MG63 (cell line): Measurements from ENCODE around the gene PATJ. TPM values are rescaled to one million over a fixed set of nuclear protein-coding genes. Genes with fewer than 3 reads are reported as not detected.
"Not testable (repeated sequence)": the region's sequence is repeated elsewhere in the genome, so short reads cannot be mapped to it uniquely, and the experiment has no call there.

Experiments
- DNase-seq: peaks from one replicate; pipeline ENCODE4 v3.0.0-alpha.2; 2020
- H3K27me3 ChIP-seq: fragments of 250-450 bp; sonication (Bioruptor Pico); 2 replicates; pipeline ENCODE4 v1.5.1; 2020; ENCODE audit warnings: mild to moderate bottlenecking, moderate library complexity
- H3K36me3 ChIP-seq: fragments of 250-450 bp; sonication (Bioruptor Pico); 2 replicates; pipeline ENCODE4 v1.5.1; 2020; ENCODE audit warnings: mild to moderate bottlenecking, moderate library complexity
- H3K4me3 ChIP-seq: fragments of 250-450 bp; sonication (Bioruptor Pico); 2 replicates; pipeline ENCODE4 v1.5.1; 2020; ENCODE audit warnings: mild to moderate bottlenecking, moderate library complexity
- H3K9me3 ChIP-seq: fragments of 250-450 bp; sonication (Bioruptor Pico); 2 replicates; pipeline ENCODE4 v1.5.1; 2020; ENCODE audit warnings: mild to moderate bottlenecking, moderate library complexity
- total RNA-seq: library from RNA; depleted of rRNA; stranded (reverse); fragments of >200 nt; shearing (Covaris generic); gene quantifications from 2 replicates; pipeline ENCODE4 v1.2.3, GENCODE V29; 2014; ENCODE audit warnings: low replicate concordance; rRNA removed

The PATJ gene
- 2.6 and 3.0 TPM in 2 replicates for total RNA-seq

- Histone ChIP-seq H3K4me3 (peak within 1 kb of the TSS; percentile 59), H3K36me3 (no peaks in the 10 kb centered on the region), H3K9me3 (no peaks in the 10 kb centered on the region), H3K27me3 (no peaks in the 10 kb centered on the region)
- peak; percentile 38 for DNase-seq
These were observed at the start of gene PATJ for GRCh38 chr1:61741711-61742619. Gene PATJ (plus strand): TSS chr1:61742480. CDS start chr1:61762893, 20,413 bp downstream.

- Histone ChIP-seq H3K36me3 (peaks cover 19% of the 10 kb centered on the region; the same call in 1 of the 2 replicates), H3K9me3 (no peaks in the 10 kb centered on the region), H3K27me3 (no peaks in the 10 kb centered on the region), H3K4me3 (no peak overlapping the region)
- no peak for DNase-seq
These were observed 42.1 kb upstream of the PATJ start for GRCh38 chr1:61699911-61700851.

DNA sequence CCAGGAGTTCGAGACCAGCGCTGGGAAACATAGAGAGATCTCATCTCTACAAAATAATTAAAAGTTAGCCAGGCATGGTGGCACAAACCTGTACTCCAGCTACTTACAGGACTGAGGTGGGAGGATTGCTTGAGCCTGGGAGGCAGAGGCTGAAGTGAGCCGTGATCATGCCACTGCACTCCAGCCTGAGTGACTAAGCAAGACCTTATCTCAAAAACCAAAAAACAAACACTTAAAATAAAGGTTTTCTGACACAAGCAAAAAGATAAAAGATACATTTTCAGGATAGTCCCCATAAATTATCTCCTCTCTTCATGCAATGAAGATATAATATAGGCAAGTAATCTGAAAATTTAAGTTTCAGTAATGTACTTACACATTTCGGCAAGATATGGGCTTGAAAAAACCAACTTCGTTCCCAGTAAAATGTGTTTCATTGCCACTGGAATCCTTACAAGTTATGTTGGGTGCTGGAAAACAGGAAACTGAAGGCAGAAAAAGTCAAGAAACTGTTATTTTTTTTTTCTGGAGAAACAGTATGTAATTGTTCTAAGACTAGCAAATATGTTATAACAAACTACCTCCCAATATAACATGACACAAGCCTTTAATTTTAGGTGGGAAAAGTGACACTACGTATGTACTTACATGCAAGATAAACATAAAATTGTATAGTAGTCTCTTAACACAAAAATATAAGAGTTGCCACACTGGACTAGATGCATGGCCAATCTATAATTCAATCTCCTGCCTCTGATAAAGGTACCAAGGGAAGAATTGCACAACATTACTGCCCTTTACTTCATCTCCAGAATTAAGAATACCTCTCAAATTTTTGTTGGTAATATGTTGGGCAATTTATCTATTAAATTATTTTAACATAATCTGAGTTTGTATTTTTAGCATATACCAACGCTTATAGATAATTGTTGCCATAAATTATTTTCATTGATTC lies 33.0 kb upstream of the PATJ start:
- no peak for DNase-seq
- H3K4me3 ChIP-seq: no peak overlapping the region
- H3K27me3 ChIP-seq: no peaks in the 10 kb centered on the region
- H3K9me3 ChIP-seq: no peaks in the 10 kb centered on the region
- H3K36me3 ChIP-seq: peaks cover 36% of the 10 kb centered on the region

DNA sequence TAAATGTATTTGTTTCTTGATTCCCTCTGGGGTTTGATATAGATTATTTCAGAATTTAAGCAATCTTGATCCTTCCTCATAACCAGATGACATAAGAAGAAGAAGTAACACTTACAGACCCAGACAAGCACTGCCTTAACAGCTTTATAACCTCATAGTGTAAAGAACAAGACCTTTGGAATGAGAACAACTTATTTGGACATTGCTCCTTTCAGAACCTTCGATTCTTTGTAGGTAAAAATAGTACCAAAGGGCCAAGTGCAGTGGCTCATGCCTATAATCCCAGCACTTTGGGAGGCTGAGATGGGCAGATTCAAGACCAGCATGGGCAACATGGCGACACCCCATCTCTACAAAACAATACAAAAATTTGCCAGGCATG lies 32.4 kb upstream of the PATJ start:
- Histone ChIP-seq H3K4me3 (no peak overlapping the region), H3K27me3 (no peaks in the 10 kb centered on the region), H3K9me3 (no peaks in the 10 kb centered on the region), H3K36me3 (peaks cover 36% of the 10 kb centered on the region)
- DNase-seq: no peak

GRCh38 chr1:61711257-61711656 lies 31.0 kb upstream of the PATJ start:
- not testable (repeated sequence) for H3K9me3 ChIP-seq, H3K4me3 ChIP-seq, H3K27me3 ChIP-seq
- H3K36me3 ChIP-seq: peaks cover 33% of the 10 kb centered on the region
- peak; percentile 16 for DNase-seq

GRCh38 chr1:61711969-61712368 lies 30.3 kb upstream of the PATJ start:
- Histone ChIP-seq H3K27me3 (no peaks in the 10 kb centered on the region), H3K36me3 (peaks cover 32% of the 10 kb centered on the region)
- DNase-seq: no peak

GRCh38 chr1:61718996-61719663 lies 23.1 kb upstream of the PATJ start:
- not testable (repeated sequence) for DNase-seq, H3K4me3 ChIP-seq, H3K9me3 ChIP-seq, H3K27me3 ChIP-seq
- peaks cover 19% of the 10 kb centered on the region for H3K36me3 ChIP-seq

More at GRCh38 chr1:61711969-61712368, 30.3 kb upstream of the PATJ start:
- no peaks in the 10 kb centered on the region for H3K9me3 ChIP-seq
- H3K4me3 ChIP-seq: no peak overlapping the region

- Histone ChIP-seq H3K9me3 (no peaks in the 10 kb centered on the region), H3K36me3 (peaks cover 11% of the 10 kb centered on the region), H3K4me3 (peak overlapping the region; percentile 99), H3K27me3 (no peaks in the 10 kb centered on the region)
- no peak for DNase-seq
These were observed 17.8 kb upstream of the PATJ start for GRCh38 chr1:61724506-61724812.

DNA sequence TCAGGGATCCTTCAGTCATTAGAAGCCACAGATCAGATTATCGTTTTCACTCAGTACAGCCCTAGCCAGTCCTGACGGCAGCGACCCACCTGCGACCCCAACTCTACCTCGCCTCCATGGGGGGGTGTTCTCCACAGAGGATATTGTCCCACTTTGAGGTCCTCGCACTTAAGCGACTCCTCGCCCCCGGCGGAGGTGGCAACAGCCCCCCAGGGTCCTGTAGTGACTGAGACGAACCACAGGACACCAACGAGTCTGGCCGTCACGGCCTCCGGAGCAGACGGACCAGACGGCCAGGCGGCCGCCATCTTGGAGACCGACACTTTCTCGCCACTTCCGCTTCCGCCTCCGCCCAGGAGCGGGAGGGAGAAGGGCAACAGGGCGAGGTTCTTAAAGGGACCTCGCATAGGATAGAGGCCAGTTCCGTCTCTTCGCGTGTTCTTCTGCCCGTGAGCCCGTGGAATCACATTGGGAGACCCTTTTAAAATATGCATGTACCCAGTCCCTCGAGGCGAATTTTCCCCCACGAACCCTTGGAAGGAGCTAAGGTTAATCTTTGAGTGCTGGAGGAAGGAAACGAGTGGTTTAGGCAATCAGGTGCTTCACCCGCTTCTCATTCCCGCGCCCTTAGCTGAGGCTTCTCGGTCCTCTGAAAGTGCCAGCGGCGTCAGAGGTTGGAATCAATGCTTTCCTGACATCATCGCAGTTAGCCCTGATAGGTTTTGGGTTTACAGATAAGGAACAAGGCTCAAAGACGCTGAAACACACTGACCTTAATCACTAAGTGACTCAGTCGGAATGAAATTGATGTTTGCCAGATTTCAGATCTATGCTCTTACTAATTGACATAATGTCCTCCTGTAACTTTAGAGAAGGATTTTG lies 17.2 kb upstream of the PATJ start, which contains the start of gene TM2D1:
TSS of gene TM2D1 (minus strand) at position 329 of the 882 bp plus-strand sequence. CDS start at position 308, 21 bp downstream.
- Histone ChIP-seq H3K36me3 (peaks cover 6% of the 10 kb centered on the region), H3K4me3 (peak within 1 kb of the TSS; percentile 99), H3K27me3 (no peaks in the 10 kb centered on the region), H3K9me3 (no peaks in the 10 kb centered on the region)
- DNase-seq: peak; percentile 88

DNA sequence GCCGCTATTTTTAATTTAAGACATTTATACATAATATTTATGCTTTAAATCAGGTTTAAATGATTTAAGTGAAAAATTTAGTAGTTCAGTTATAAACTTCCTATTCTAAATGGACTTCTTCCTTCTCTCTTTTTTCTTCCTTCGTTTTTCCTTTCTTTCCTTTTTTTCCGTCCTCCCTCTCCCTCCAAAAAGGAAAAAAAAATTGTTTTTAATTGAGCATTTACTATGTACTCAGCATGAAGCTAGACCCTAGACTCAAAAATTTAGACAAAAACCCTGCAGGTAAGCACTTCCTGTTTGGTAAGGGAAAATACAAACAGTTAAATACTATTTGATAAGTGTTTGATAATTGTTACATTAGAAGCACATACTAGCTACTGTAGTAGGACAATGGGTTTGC lies 14.7 kb upstream of the PATJ start:
- no peak for DNase-seq
- no peaks in the 10 kb centered on the region for H3K9me3 ChIP-seq
- H3K36me3 ChIP-seq: peaks cover 3% of the 10 kb centered on the region; the same call in 1 of the 2 replicates
- H3K4me3 ChIP-seq: no peak overlapping the region
- no peaks in the 10 kb centered on the region for H3K27me3 ChIP-seq

- not testable (repeated sequence) for H3K27me3 ChIP-seq, H3K9me3 ChIP-seq, H3K4me3 ChIP-seq, H3K36me3 ChIP-seq, DNase-seq
These were observed 11.6 kb upstream of the PATJ start for GRCh38 chr1:61730679-61731078.

DNA sequence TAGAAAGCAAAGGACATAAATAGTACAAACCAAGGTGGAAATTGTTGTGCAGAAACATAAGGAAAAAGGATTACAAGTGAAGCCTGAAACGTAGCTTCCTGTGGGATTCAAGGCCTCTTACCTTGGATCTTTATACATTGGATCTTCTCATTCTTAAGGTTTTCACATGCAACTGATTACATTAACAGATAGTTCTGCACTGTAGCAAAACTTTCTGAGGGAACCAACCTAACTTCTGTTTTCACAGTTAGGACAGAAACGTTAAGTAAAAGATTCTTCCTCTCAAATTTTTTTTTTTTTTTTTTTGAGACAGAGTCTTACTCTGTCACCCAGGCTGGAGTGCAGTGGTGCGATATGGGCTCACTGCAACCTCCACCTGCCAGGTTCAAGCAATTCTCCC lies 9.6 kb upstream of the PATJ start:
- Histone ChIP-seq H3K9me3 (no peaks in the 10 kb centered on the region), H3K27me3 (no peaks in the 10 kb centered on the region), H3K4me3 (no peak overlapping the region), H3K36me3 (no peaks in the 10 kb centered on the region)
- DNase-seq: no peak

DNA sequence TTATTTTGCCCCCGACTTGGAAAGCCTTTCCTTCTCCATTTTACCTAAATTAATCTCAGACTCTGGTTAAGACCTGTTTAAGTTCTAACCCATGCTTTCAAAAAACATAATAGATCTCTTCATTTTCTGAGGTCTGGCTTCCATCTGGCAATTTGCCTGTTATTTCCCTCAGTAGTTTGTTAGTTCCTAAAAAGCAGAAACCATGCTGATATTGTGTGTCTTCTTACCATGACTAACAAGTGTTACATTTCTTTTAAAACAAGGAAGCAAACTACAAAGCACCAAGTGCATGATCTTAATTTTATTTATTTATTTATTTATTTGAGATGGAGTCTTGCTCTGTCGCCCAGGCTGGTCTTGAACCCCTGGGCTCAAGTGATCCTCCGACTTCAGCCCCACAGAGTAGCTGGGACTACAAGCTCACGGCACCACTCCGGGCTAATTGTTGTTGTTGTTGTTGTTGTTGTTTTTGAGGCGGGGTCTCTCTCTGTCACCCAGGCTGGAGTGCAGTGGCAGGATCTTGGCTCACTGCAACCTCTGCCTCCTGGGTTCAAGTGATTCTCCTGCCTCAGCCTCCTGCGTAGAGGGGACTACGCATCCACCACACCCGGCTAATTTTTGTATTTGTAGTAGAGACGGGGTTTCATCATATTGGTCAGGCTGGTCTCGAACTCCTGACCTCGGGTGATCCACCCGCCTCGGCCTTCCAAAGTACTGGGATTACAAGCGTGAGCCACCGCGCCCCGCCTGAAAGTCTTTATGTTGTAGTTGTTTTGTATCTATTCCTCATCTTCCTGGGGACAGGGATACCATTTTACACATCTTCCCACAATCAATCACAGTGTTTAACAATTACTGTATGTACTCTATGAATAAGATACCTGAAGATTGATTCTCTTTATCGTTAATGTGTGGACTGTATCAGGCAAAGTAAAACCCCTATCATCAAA lies 1.3 kb upstream of the PATJ start:
- Histone ChIP-seq H3K36me3 (no peaks in the 10 kb centered on the region), H3K27me3 (no peaks in the 10 kb centered on the region), H3K4me3 (peak overlapping the region; percentile 59; the same call in 1 of the 2 replicates), H3K9me3 (no peaks in the 10 kb centered on the region)
- no peak for DNase-seq
